Neural progenitor cell (in vitro differentiated cells): ENCODE measurements around the gene EYA3. TPM values are rescaled to one million over a fixed set of nuclear protein-coding genes. Genes with fewer than 3 reads are reported as not detected.

Experiments used
- DNase-seq: peaks from one replicate; pipeline ENCODE4 v3.0.0-alpha.2; 2016; ENCODE audit warnings: low spot score
- H2AFZ ChIP-seq: fragments of 200-600 bp; sonication (generic); replicated peaks from 2 replicates; pipeline ENCODE4 v1.6.1; 2016; ENCODE audit warnings: antibody characterized with exemption
- H3F3A ChIP-seq: fragments of 200-600 bp; sonication (generic); 2 replicates; pipeline ENCODE4 v1.6.1; 2016; ENCODE audit warnings: antibody characterized with exemption, low read depth
- H3K27ac ChIP-seq: fragments of 200-600 bp; sonication (generic); 2 replicates; pipeline ENCODE4 v1.5.1; 2016; ENCODE audit warnings: mild to moderate bottlenecking
- H3K27me3 ChIP-seq: fragments of 200-600 bp; sonication (generic); 2 replicates; pipeline ENCODE4 v1.6.1; 2016; ENCODE audit warnings: mild to moderate bottlenecking, moderate library complexity
- H3K36me3 ChIP-seq: fragments of 200-600 bp; sonication (generic); 2 replicates; pipeline ENCODE4 v1.5.1; 2016
- H3K4me1 ChIP-seq: fragments of 200-600 bp; sonication (generic); 2 replicates; pipeline ENCODE4 v1.6.1; 2016; ENCODE audit warnings: mixed run types
- H3K4me2 ChIP-seq: fragments of 200-600 bp; sonication (generic); 2 replicates; pipeline ENCODE4 v1.6.1; 2016
- H3K4me3 ChIP-seq: fragments of 200-600 bp; sonication (generic); 2 replicates; pipeline ENCODE4 v1.5.1; 2016
- H3K79me2 ChIP-seq: fragments of 200-600 bp; sonication (generic); 2 replicates; pipeline ENCODE4 v1.6.1; 2016; ENCODE audit warnings: low read depth
- H3K9ac ChIP-seq: fragments of 200-600 bp; sonication (generic); 2 replicates; pipeline ENCODE4 v1.6.1; 2016
- H3K9me3 ChIP-seq: fragments of 200-600 bp; sonication (generic); 2 replicates; pipeline ENCODE4 v1.5.1; 2016; ENCODE audit warnings: low read depth
- H4K20me1 ChIP-seq: fragments of 200-600 bp; sonication (generic); 2 replicates; pipeline ENCODE4 v1.6.1; 2016; ENCODE audit warnings: low read depth
- H3K27ac Mint-ChIP-seq: 3 replicates; pipeline ENCODE4 v1.8.0; 2021; ENCODE audit warnings: mixed read lengths
- H3K27me3 Mint-ChIP-seq: 2 replicates; pipeline ENCODE4 v1.8.0; 2022; ENCODE audit warnings: low read depth, mild to moderate bottlenecking, inconsistent platforms, moderate library complexity, mixed read lengths; ENCODE audit not compliant: insufficient read depth
- H3K36me3 Mint-ChIP-seq: 3 replicates; pipeline ENCODE4 v1.8.0; 2021; ENCODE audit warnings: mixed read lengths
- H3K4me1 Mint-ChIP-seq: 3 replicates; pipeline ENCODE4 v1.8.0; 2021; ENCODE audit warnings: mixed read lengths
- H3K4me3 Mint-ChIP-seq: 3 replicates; pipeline ENCODE4 v1.8.0; 2021; ENCODE audit warnings: mild to moderate bottlenecking, moderate library complexity, mixed read lengths
- H3K9me3 Mint-ChIP-seq: 3 replicates; pipeline ENCODE4 v1.8.0; 2020; ENCODE audit warnings: mixed read lengths
- EZH2 ChIP-seq: fragments of 200-600 bp; sonication (generic); IDR thresholded peaks from 2 replicates; pipeline ENCODE4 v1.6.1; 2017; ENCODE audit warnings: antibody characterized with exemption, mild to moderate bottlenecking, moderate library complexity
- EZH2phosphoT487 ChIP-seq: fragments of 200-600 bp; sonication (generic); IDR thresholded peaks from 2 replicates; pipeline ENCODE4 v1.6.1; 2017; ENCODE audit warnings: antibody characterized with exemption
- total RNA-seq: library from RNA; depleted of rRNA; stranded (reverse); fragments of >200 nt; gene quantifications from 2 replicates; pipeline ENCODE4 v1.2.3, GENCODE V29; 2015; ENCODE audit warnings: low replicate concordance
- TF ChIP-seq, protein P1 (sequence below): fragments of 200-600 bp; sonication (generic); IDR thresholded peaks from 2 replicates; pipeline ENCODE4 v1.5.1; 2017; ENCODE audit warnings: antibody characterized with exemption, mild to moderate bottlenecking

The EYA3 gene
- total RNA-seq, 1 donor from 2014 or later, result 32.9 TPM

DNA sequence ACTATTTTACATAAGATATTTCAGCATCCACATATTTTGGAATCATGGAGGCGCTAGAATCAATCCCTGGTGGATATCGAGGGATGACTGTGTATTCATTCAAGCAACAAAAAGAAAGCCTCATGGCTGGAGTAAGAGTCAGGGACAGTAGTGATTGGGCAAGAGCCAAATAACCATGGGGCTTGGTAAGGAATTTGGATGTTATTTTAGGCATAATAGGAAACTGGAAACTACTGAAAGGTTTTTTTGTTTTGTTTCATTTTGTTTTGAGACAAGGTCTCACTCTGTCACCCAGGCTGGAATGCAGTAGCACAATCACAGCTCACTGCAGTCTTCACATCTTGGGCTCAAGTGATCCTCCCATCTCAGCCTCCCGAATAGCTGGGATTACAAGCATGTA lies 33.8 kb upstream of the EYA3 start:
- H3K36me3 Mint-ChIP-seq, result no peaks in the 10 kb centered on the region

DNA sequence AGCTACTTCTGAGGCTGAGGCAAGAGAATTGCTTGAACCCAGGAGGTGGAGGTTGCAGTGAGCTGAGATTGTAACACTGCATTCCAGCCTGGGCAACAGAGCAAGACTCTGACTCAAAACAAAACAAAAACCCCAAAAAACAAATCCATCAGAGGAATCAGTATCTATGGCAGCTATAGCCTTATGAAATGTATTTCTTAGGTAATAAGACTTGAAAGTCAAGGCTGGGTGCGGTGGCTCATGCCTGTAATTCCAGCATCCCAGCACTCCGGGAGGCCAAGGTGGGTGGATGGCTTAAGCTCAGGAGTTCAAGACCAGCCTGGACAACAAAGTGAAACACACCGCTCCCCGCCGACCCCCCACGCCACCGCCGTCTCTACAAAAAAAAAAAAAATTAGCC lies 31.1 kb upstream of the EYA3 start:
- Mint-ChIP-seq H3K27me3 (peaks cover 2% of the 10 kb centered on the region), H3K27ac (no peak overlapping the region), H3K4me3 (no peak overlapping the region), H3K36me3 (no peaks in the 10 kb centered on the region), H3K9me3 (peaks cover 2% of the 10 kb centered on the region), H3K4me1 (no peaks in the 10 kb centered on the region)
- H3K4me1 ChIP-seq, result no peaks in the 10 kb centered on the region
- no peak overlapping the region for H3K4me2 ChIP-seq
- H4K20me1 ChIP-seq, result no peaks in the 10 kb centered on the region
- TF ChIP-seq, protein P1, sequence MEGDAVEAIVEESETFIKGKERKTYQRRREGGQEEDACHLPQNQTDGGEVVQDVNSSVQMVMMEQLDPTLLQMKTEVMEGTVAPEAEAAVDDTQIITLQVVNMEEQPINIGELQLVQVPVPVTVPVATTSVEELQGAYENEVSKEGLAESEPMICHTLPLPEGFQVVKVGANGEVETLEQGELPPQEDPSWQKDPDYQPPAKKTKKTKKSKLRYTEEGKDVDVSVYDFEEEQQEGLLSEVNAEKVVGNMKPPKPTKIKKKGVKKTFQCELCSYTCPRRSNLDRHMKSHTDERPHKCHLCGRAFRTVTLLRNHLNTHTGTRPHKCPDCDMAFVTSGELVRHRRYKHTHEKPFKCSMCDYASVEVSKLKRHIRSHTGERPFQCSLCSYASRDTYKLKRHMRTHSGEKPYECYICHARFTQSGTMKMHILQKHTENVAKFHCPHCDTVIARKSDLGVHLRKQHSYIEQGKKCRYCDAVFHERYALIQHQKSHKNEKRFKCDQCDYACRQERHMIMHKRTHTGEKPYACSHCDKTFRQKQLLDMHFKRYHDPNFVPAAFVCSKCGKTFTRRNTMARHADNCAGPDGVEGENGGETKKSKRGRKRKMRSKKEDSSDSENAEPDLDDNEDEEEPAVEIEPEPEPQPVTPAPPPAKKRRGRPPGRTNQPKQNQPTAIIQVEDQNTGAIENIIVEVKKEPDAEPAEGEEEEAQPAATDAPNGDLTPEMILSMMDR, result no peak
- TF ChIP-seq EZH2phosphoT487, result no peak
- TF ChIP-seq EZH2, result no peak
- H3K4me3 ChIP-seq, result no peak overlapping the region
- H3K27ac ChIP-seq, result no peak overlapping the region
- no peak overlapping the region for H3K9ac ChIP-seq
- H3K9me3 ChIP-seq, result no peaks in the 10 kb centered on the region
- no peak overlapping the region for H2AFZ ChIP-seq
- H3K36me3 ChIP-seq, result no peaks in the 10 kb centered on the region
- H3K79me2 ChIP-seq, result no peaks in the 10 kb centered on the region
- H3F3A ChIP-seq, result no peaks in the 10 kb centered on the region
- no peaks in the 10 kb centered on the region for H3K27me3 ChIP-seq
- no peak for DNase-seq

More for the DNA sequence above, 33.8 kb upstream of the EYA3 start:
- Histone ChIP-seq H3K4me2 (no peak overlapping the region), H3K36me3 (no peaks in the 10 kb centered on the region), H3K27me3 (no peaks in the 10 kb centered on the region), H3K9me3 (no peaks in the 10 kb centered on the region), H4K20me1 (no peaks in the 10 kb centered on the region), H3K27ac (no peak overlapping the region), H2AFZ (peak overlapping the region; percentile 2), H3K79me2 (no peaks in the 10 kb centered on the region), H3K4me1 (no peaks in the 10 kb centered on the region), H3K9ac (no peak overlapping the region), H3F3A (no peaks in the 10 kb centered on the region), H3K4me3 (no peak overlapping the region)
- Mint-ChIP-seq H3K27me3 (peaks cover 6% of the 10 kb centered on the region), H3K4me1 (no peaks in the 10 kb centered on the region), H3K27ac (no peak overlapping the region), H3K9me3 (peaks cover 2% of the 10 kb centered on the region), H3K4me3 (no peak overlapping the region)
- DNase-seq, result no peak
- TF ChIP-seq, protein P1, result no peak
- TF ChIP-seq EZH2phosphoT487 (no peak), EZH2 (no peak)

DNA sequence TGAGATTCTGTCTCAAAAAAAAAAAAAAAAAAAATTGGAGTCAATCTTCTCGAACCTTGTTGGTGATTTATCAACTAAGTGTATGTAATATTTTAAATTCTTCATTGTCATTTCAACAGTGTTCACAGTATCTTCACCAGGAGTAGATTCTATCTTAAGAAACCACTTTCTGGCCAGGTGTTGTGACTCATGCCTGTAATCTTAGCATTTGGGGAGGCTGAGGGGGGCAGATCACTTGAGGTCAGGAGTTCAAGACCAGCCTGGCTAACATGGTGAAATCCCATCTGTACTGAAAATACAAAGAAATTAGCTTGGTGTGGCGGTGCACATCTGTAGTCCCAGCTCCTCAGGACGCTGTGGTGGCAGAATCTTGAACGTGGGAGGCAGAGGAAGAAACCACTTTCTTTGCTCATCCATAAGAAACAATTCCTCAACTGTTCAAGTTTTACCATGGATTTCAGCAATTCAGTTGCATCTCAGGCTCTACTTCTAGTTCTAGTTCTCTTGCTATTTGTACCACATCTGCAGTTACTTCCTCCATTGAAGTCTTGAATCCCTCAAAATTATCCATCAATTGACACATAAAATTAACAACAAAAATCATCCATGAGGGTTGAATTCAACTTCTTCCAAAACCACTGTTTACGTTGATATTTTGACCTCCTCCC lies 30.4 kb upstream of the EYA3 start:
- Histone ChIP-seq H3K4me1 (no peaks in the 10 kb centered on the region), H3K27ac (no peak overlapping the region), H4K20me1 (no peaks in the 10 kb centered on the region), H3K27me3 (no peaks in the 10 kb centered on the region), H3K79me2 (no peaks in the 10 kb centered on the region), H3K9ac (no peak overlapping the region), H3F3A (no peaks in the 10 kb centered on the region), H3K4me3 (no peak overlapping the region), H3K9me3 (no peaks in the 10 kb centered on the region), H3K36me3 (no peaks in the 10 kb centered on the region), H2AFZ (no peak overlapping the region), H3K4me2 (no peak overlapping the region)
- Mint-ChIP-seq H3K9me3 (peaks cover 2% of the 10 kb centered on the region), H3K27ac (no peak overlapping the region), H3K4me1 (no peaks in the 10 kb centered on the region), H3K4me3 (no peak overlapping the region), H3K36me3 (no peaks in the 10 kb centered on the region), H3K27me3 (peaks cover 4% of the 10 kb centered on the region)
- no peak for DNase-seq
- TF ChIP-seq EZH2phosphoT487, result no peak

GRCh38 chr1:28115267-28115666 lies 26.9 kb upstream of the EYA3 start:
- H3K27ac Mint-ChIP-seq, result no peak overlapping the region
- H4K20me1 ChIP-seq, result no peaks in the 10 kb centered on the region
- no peaks in the 10 kb centered on the region for H3K4me1 ChIP-seq
- no peaks in the 10 kb centered on the region for H3K9me3 ChIP-seq
- H3F3A ChIP-seq, result no peaks in the 10 kb centered on the region
- no peak overlapping the region for H3K9ac ChIP-seq
- no peaks in the 10 kb centered on the region for H3K36me3 ChIP-seq
- no peaks in the 10 kb centered on the region for H3K27me3 ChIP-seq
- H3K4me1 Mint-ChIP-seq, result no peaks in the 10 kb centered on the region
- H3K79me2 ChIP-seq, result no peaks in the 10 kb centered on the region
- no peak overlapping the region for H3K4me3 ChIP-seq
- H3K27ac ChIP-seq, result no peak overlapping the region
- no peak overlapping the region for H2AFZ ChIP-seq
- no peaks in the 10 kb centered on the region for H3K9me3 Mint-ChIP-seq
- TF ChIP-seq, protein P1, result no peak
- no peak for TF ChIP-seq EZH2
- no peak for TF ChIP-seq EZH2phosphoT487
- H3K4me3 Mint-ChIP-seq, result no peak overlapping the region
- H3K4me2 ChIP-seq, result no peak overlapping the region
- peaks cover 6% of the 10 kb centered on the region for H3K27me3 Mint-ChIP-seq
- H3K36me3 Mint-ChIP-seq, result no peaks in the 10 kb centered on the region
- no peak for DNase-seq
